GM12878 (cell line): ENCODE results near the gene IFI27L1.

ENCODE experiments used
- JUND ChIP-seq: IDR thresholded peaks from 2 replicates; pipeline ENCODE4 v1.6.1; 2012; ENCODE audit warnings: low read depth, mild to moderate bottlenecking, low read length, improper control_type of control experiment, moderate library complexity
- ZBED1 ChIP-seq: IDR thresholded peaks from 2 replicates; pipeline ENCODE4 v1.6.1; 2016; ENCODE audit warnings: borderline replicate concordance
- TF ChIP-seq, protein P1 (sequence below), 3 experiments: IDR thresholded peaks in 2 of 3; conservative IDR thresholded peaks in 1 of 3; 2 replicates each; pipeline ENCODE4 v1.5.1; 2011; ENCODE audit warnings: low read depth in 3 of 3, low read length in 3 of 3, mild to moderate bottlenecking in 3 of 3, control low read depth in 2 of 3, moderate library complexity in 2 of 3, inconsistent platforms in 1 of 3, mixed read lengths in 1 of 3; ENCODE audit not compliant: control insufficient read depth in 2 of 3, insufficient read depth in 1 of 3; ENCODE audit errors: extremely low read depth in 1 of 3
- TF ChIP-seq, protein P2 (sequence below): IDR thresholded peaks from 2 replicates; pipeline ENCODE4 v1.6.1; 2011; ENCODE audit warnings: mild to moderate bottlenecking, low read depth, low read length, moderate library complexity; ENCODE audit not compliant: insufficient replicate concordance

DNA sequence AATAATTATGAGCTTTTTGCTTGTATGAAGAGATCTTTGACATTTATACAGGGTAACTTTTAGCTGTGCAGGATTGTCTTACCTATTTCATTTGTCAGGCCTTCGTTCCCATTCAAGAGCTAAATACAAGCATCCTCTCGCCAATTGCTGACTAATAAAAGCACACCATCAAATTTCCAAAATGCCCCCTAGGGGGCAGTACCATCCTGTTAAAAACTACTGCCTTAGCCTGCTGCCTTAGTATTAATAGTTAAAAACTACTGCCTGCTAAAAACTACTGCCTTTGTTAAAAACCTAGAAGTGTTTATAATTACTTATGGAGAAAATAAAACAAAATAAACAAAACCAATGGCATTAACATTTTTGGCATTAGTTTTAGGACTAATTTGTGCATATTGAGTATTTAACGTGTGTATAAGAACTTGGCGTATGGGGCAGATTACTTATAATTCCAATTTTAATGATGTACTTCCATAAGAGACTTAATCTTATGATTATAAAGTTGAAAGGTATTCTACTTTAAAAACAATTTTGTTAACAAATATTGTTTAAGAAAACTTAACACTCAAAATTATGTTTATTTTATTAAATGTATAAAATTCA is 51.3 kb downstream of the IFI27L1 start:
- TF ChIP-seq, protein P1, sequence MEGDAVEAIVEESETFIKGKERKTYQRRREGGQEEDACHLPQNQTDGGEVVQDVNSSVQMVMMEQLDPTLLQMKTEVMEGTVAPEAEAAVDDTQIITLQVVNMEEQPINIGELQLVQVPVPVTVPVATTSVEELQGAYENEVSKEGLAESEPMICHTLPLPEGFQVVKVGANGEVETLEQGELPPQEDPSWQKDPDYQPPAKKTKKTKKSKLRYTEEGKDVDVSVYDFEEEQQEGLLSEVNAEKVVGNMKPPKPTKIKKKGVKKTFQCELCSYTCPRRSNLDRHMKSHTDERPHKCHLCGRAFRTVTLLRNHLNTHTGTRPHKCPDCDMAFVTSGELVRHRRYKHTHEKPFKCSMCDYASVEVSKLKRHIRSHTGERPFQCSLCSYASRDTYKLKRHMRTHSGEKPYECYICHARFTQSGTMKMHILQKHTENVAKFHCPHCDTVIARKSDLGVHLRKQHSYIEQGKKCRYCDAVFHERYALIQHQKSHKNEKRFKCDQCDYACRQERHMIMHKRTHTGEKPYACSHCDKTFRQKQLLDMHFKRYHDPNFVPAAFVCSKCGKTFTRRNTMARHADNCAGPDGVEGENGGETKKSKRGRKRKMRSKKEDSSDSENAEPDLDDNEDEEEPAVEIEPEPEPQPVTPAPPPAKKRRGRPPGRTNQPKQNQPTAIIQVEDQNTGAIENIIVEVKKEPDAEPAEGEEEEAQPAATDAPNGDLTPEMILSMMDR (IDR thresholded peaks at IDR 0.05 in 2 of 3, conservative IDR thresholded peaks at IDR 0.05 in 1 of 3; ENCODE audit: control insufficient read depth in 2 of 3, extremely low read depth in 1 of 3, insufficient read depth in 1 of 3, low read depth in 3 of 3, low read length in 3 of 3), result peak; percentile 63 to 79 (median 63)
- TF ChIP-seq, protein P2, sequence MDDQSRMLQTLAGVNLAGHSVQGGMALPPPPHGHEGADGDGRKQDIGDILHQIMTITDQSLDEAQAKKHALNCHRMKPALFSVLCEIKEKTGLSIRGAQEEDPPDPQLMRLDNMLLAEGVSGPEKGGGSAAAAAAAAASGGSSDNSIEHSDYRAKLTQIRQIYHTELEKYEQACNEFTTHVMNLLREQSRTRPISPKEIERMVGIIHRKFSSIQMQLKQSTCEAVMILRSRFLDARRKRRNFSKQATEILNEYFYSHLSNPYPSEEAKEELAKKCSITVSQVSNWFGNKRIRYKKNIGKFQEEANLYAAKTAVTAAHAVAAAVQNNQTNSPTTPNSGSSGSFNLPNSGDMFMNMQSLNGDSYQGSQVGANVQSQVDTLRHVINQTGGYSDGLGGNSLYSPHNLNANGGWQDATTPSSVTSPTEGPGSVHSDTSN, result no peak
- TF ChIP-seq JUND, result no peak
- no peak for TF ChIP-seq ZBED1
